Measurements from ENCODE around the gene TMPRSS4. TPM values are rescaled to one million over a fixed set of nuclear protein-coding genes. Genes with fewer than 3 reads are reported as not detected.

Gene TMPRSS4
- total RNA-seq, 1 experiment from 2014 or later = 1.4 TPM

DNA sequence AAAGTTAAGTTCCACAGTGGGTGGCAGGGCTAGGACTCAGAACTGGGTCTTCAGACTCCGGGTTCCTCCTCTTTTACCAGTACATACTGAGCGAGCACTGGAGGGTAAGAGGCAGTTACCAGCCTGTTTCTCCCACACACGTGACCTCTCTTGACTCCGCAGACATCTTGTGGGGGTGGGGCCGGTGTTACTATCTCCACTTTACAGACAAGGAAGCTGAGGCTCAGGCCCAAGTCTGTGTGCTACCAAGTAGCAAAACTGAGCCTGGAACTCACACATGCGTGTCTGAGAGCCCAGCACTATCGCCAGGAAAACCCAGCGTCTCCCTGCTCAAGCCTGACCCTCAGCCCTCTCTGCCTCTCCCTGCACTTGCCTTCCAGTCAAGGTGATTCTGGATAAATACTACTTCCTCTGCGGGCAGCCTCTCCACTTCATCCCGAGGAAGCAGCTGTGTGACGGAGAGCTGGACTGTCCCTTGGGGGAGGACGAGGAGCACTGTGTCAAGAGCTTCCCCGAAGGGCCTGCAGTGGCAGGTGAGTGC is 25.9 kb downstream of the TMPRSS4 start:
- H3K4me3 Mint-ChIP-seq = no peak overlapping the region
- ChIA-PET POLR2A (no interaction called here), CTCF (no interaction called here)
- H3K4me1 Mint-ChIP-seq = peaks cover 31% of the 10 kb centered on the region
- no peaks in the 10 kb centered on the region for H3K9me3 Mint-ChIP-seq
- ATAC-seq (no peak), DNase-seq (ENCODE audit: low spot score) (no peak)
- H3K27ac Mint-ChIP-seq = no peak overlapping the region; the same call in 1 of the 2 replicates
- H3K36me3 Mint-ChIP-seq = no peaks in the 10 kb centered on the region
- peaks cover 2% of the 10 kb centered on the region; the same call in 1 of the 2 replicates for H3K27me3 Mint-ChIP-seq (ENCODE audit: low read depth)
- TF ChIP-seq CREM (CRISPR knock-in tag; IDR thresholded peaks at IDR 0.05) (no peak), SP1 (CRISPR knock-in tag; conservative IDR thresholded peaks at IDR 0.05) (no peak), AR (CRISPR knock-in tag; IDR thresholded peaks at IDR 0.05) (no peak), NFATC4 (CRISPR knock-in tag; IDR thresholded peaks at IDR 0.05) (no peak), RORB (CRISPR knock-in tag; IDR thresholded peaks at IDR 0.05) (no peak)

DNA sequence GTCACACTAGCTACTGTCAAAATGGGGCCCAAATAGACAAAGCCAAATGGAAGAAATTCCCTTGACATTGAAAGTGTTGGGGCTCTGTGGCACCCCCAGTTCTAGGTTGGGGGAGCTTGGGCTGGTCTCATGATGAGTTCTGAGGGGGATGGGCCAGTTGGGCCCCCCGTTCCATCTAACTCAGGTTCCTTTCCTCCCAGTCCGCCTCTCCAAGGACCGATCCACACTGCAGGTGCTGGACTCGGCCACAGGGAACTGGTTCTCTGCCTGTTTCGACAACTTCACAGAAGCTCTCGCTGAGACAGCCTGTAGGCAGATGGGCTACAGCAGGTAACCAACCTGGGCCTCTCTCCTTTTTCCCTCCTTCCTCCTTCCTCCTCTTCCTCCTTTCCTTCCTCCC is 27.6 kb downstream of the TMPRSS4 start:
- ATAC-seq (no peak), DNase-seq (ENCODE audit: low spot score) (no peak)
- Mint-ChIP-seq H3K4me3 (no peak overlapping the region), H3K27ac (no peak overlapping the region), H3K9me3 (no peaks in the 10 kb centered on the region), H3K27me3 (ENCODE audit: low read depth) (peaks cover 2% of the 10 kb centered on the region; the same call in 1 of the 2 replicates), H3K36me3 (no peaks in the 10 kb centered on the region), H3K4me1 (peaks cover 33% of the 10 kb centered on the region)
- POLR2A ChIA-PET = no interaction called here
- TF ChIP-seq CDX4 (CRISPR knock-in tag; IDR thresholded peaks at IDR 0.05; ENCODE audit: borderline replicate concordance) = no peak
- no peak for TF ChIP-seq NFYB (CRISPR knock-in tag; conservative IDR thresholded peaks at IDR 0.05; ENCODE audit: low read depth)
- no peak for TF ChIP-seq OVOL2 (CRISPR knock-in tag; IDR thresholded peaks at IDR 0.05; ENCODE audit: borderline replicate concordance)
- TF ChIP-seq ZNF416 (CRISPR knock-in tag; IDR thresholded peaks at IDR 0.05) = no peak
- TF ChIP-seq, protein P1, sequence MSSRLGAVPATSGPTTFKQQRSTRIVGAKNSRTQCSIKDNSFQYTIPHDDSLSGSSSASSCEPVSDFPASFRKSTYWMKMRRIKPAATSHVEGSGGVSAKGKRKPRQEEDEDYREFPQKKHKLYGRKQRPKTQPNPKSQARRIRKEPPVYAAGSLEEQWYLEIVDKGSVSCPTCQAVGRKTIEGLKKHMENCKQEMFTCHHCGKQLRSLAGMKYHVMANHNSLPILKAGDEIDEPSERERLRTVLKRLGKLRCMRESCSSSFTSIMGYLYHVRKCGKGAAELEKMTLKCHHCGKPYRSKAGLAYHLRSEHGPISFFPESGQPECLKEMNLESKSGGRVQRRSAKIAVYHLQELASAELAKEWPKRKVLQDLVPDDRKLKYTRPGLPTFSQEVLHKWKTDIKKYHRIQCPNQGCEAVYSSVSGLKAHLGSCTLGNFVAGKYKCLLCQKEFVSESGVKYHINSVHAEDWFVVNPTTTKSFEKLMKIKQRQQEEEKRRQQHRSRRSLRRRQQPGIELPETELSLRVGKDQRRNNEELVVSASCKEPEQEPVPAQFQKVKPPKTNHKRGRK (CRISPR knock-in tag; IDR thresholded peaks at IDR 0.05; ENCODE audit: borderline replicate concordance) = no peak
- TF ChIP-seq ZNF423 (CRISPR knock-in tag; IDR thresholded peaks at IDR 0.05) = no peak
- TF ChIP-seq GRHL2 (CRISPR knock-in tag; IDR thresholded peaks at IDR 0.05; ENCODE audit: insufficient replicate concordance, severe bottlenecking) = no peak
- TF ChIP-seq ZNF121 (CRISPR knock-in tag; IDR thresholded peaks at IDR 0.05) = no peak
- TF ChIP-seq NFE2L1 (CRISPR knock-in tag; IDR thresholded peaks at IDR 0.05) = no peak
- TF ChIP-seq, protein P2, sequence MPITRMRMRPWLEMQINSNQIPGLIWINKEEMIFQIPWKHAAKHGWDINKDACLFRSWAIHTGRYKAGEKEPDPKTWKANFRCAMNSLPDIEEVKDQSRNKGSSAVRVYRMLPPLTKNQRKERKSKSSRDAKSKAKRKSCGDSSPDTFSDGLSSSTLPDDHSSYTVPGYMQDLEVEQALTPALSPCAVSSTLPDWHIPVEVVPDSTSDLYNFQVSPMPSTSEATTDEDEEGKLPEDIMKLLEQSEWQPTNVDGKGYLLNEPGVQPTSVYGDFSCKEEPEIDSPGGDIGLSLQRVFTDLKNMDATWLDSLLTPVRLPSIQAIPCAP (CRISPR knock-in tag; IDR thresholded peaks at IDR 0.05) = no peak
- no peak for TF ChIP-seq ATF6 (CRISPR knock-in tag; IDR thresholded peaks at IDR 0.05)
- TF ChIP-seq, protein P3, sequence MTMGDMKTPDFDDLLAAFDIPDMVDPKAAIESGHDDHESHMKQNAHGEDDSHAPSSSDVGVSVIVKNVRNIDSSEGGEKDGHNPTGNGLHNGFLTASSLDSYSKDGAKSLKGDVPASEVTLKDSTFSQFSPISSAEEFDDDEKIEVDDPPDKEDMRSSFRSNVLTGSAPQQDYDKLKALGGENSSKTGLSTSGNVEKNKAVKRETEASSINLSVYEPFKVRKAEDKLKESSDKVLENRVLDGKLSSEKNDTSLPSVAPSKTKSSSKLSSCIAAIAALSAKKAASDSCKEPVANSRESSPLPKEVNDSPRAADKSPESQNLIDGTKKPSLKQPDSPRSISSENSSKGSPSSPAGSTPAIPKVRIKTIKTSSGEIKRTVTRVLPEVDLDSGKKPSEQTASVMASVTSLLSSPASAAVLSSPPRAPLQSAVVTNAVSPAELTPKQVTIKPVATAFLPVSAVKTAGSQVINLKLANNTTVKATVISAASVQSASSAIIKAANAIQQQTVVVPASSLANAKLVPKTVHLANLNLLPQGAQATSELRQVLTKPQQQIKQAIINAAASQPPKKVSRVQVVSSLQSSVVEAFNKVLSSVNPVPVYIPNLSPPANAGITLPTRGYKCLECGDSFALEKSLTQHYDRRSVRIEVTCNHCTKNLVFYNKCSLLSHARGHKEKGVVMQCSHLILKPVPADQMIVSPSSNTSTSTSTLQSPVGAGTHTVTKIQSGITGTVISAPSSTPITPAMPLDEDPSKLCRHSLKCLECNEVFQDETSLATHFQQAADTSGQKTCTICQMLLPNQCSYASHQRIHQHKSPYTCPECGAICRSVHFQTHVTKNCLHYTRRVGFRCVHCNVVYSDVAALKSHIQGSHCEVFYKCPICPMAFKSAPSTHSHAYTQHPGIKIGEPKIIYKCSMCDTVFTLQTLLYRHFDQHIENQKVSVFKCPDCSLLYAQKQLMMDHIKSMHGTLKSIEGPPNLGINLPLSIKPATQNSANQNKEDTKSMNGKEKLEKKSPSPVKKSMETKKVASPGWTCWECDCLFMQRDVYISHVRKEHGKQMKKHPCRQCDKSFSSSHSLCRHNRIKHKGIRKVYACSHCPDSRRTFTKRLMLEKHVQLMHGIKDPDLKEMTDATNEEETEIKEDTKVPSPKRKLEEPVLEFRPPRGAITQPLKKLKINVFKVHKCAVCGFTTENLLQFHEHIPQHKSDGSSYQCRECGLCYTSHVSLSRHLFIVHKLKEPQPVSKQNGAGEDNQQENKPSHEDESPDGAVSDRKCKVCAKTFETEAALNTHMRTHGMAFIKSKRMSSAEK (CRISPR knock-in tag; IDR thresholded peaks at IDR 0.05; ENCODE audit: borderline replicate concordance) = no peak
- TF ChIP-seq IRF2 (CRISPR knock-in tag; IDR thresholded peaks at IDR 0.05; ENCODE audit: borderline replicate concordance, low read depth) = no peak
- CTCF ChIA-PET = no interaction called here

Measured in WTC11 (cell line).